H9 (cell line): ENCODE data around the gene SCGB1D1. TPM values are rescaled to one million over a fixed set of nuclear protein-coding genes. Genes with fewer than 3 reads are reported as not detected.

Source experiments
- DNase-seq: peaks from one replicate; pipeline ENCODE4 v3.0.0-alpha.2; 2017
- H2AFZ ChIP-seq: one replicate; pipeline ENCODE4 v1.6.1; 2013; ENCODE audit warnings: mild to moderate bottlenecking, low read length, control low read depth, moderate library complexity
- H2AK5ac ChIP-seq: 2 replicates; pipeline ENCODE4 v1.6.1; 2013; ENCODE audit warnings: low read length, control low read depth, mixed read lengths; ENCODE audit not compliant: insufficient read length
- H2BK120ac ChIP-seq: one replicate; pipeline ENCODE4 v1.6.1; 2013; ENCODE audit warnings: low read depth, mild to moderate bottlenecking, low read length, control low read depth, inconsistent platforms; ENCODE audit not compliant: poor library complexity, severe bottlenecking
- H2BK12ac ChIP-seq: 2 replicates; pipeline ENCODE4 v1.6.1; 2013; ENCODE audit warnings: low read length, control low read depth, mixed read lengths, low read depth; ENCODE audit not compliant: insufficient read length
- H2BK15ac ChIP-seq: 2 replicates; pipeline ENCODE4 v1.6.1; 2013; ENCODE audit warnings: low read depth, low read length, control low read depth
- H2BK20ac ChIP-seq: one replicate; pipeline ENCODE4 v1.6.1; 2013; ENCODE audit warnings: low read depth, mild to moderate bottlenecking, low read length, control low read depth, inconsistent platforms; ENCODE audit not compliant: poor library complexity, severe bottlenecking
- H2BK5ac ChIP-seq: 2 replicates; pipeline ENCODE4 v1.6.1; 2013; ENCODE audit warnings: low read length, control low read depth, mixed read lengths; ENCODE audit not compliant: insufficient read length
- H3K14ac ChIP-seq: 2 replicates; pipeline ENCODE4 v1.6.1; 2013; ENCODE audit warnings: low read length, control low read depth; ENCODE audit not compliant: insufficient read depth
- H3K18ac ChIP-seq: 2 replicates; pipeline ENCODE4 v1.6.1; 2013; ENCODE audit warnings: low read depth, mild to moderate bottlenecking, mixed read lengths, low read length, control low read depth; ENCODE audit not compliant: insufficient read length
- H3K23ac ChIP-seq: 2 replicates; pipeline ENCODE4 v1.6.1; 2013; ENCODE audit warnings: low read length, control low read depth, mixed read lengths, low read depth; ENCODE audit not compliant: insufficient read length
- H3K23me2 ChIP-seq: 2 replicates; pipeline ENCODE4 v1.6.1; 2013; ENCODE audit warnings: low read depth, mild to moderate bottlenecking, mixed read lengths, low read length, control low read depth; ENCODE audit not compliant: insufficient read length, poor library complexity, severe bottlenecking
- H3K27ac ChIP-seq: 2 replicates; pipeline ENCODE4 v1.5.1; 2013; ENCODE audit warnings: low read length, control low read depth, mixed read lengths, low read depth; ENCODE audit not compliant: insufficient read length
- H3K27me3 ChIP-seq: 2 replicates; pipeline ENCODE4 v1.6.1; 2013; ENCODE audit warnings: low read length, control low read depth, inconsistent platforms; ENCODE audit not compliant: insufficient read depth
- H3K4ac ChIP-seq: 2 replicates; pipeline ENCODE4 v1.6.1; 2013; ENCODE audit warnings: low read depth, mild to moderate bottlenecking, control low read depth, inconsistent platforms, low read length, moderate library complexity
- H3K4me1 ChIP-seq: 2 replicates; pipeline ENCODE4 v1.6.1; 2013; ENCODE audit warnings: low read length, control low read depth, inconsistent platforms; ENCODE audit not compliant: insufficient read depth
- H3K4me2 ChIP-seq: 2 replicates; pipeline ENCODE4 v1.6.1; 2013; ENCODE audit warnings: low read length, control low read depth, mixed read lengths; ENCODE audit not compliant: insufficient read length, insufficient read depth
- H3K56ac ChIP-seq: 2 replicates; pipeline ENCODE4 v1.6.1; 2013; ENCODE audit warnings: low read depth, mild to moderate bottlenecking, mixed read lengths, low read length, control low read depth; ENCODE audit not compliant: insufficient read length
- H3K79me1 ChIP-seq: 2 replicates; pipeline ENCODE4 v1.6.1; 2013; ENCODE audit warnings: low read depth, mild to moderate bottlenecking, moderate library complexity, low read length, control low read depth, inconsistent platforms; ENCODE audit not compliant: insufficient read depth, poor library complexity, severe bottlenecking
- H3K79me2 ChIP-seq: 2 replicates; pipeline ENCODE4 v1.6.1; 2013; ENCODE audit warnings: low read length, control low read depth, inconsistent platforms; ENCODE audit not compliant: insufficient read depth
- H3K9ac ChIP-seq: 2 replicates; pipeline ENCODE4 v1.6.1; 2013; ENCODE audit warnings: low read length, control low read depth, mixed read lengths; ENCODE audit not compliant: insufficient read length; ENCODE audit errors: extremely low read depth
- H3K9me3 ChIP-seq: one replicate; pipeline ENCODE4 v1.6.1; 2013; ENCODE audit warnings: low read depth, low read length, inconsistent platforms; ENCODE audit not compliant: control insufficient read depth
- H3T11ph ChIP-seq: one replicate; pipeline ENCODE4 v1.6.1; 2013; ENCODE audit warnings: mild to moderate bottlenecking, low read length, control low read depth, inconsistent platforms
- H4K20me1 ChIP-seq: one replicate; pipeline ENCODE4 v1.6.1; 2013; ENCODE audit not compliant: control insufficient read depth, insufficient read length, insufficient read depth
- H4K5ac ChIP-seq: 2 replicates; pipeline ENCODE4 v1.6.1; 2013; ENCODE audit warnings: low read depth, mild to moderate bottlenecking, mixed read lengths, low read length, control low read depth; ENCODE audit not compliant: insufficient read length
- H4K8ac ChIP-seq: replicated peaks from 2 replicates; pipeline ENCODE4 v1.6.1; 2013; ENCODE audit warnings: low read length, control low read depth, mixed read lengths, low read depth; ENCODE audit not compliant: insufficient read length
- H4K91ac ChIP-seq: 2 replicates; pipeline ENCODE4 v1.6.1; 2013; ENCODE audit warnings: low read depth, mild to moderate bottlenecking, moderate library complexity, mixed read lengths, low read length, control low read depth; ENCODE audit not compliant: insufficient read length
- H3K27ac Mint-ChIP-seq, 3 experiments: 2 replicates in 2 of 3; 3 replicates in 1 of 3; pipeline ENCODE4 v1.8.0; 2020 to 2021; ENCODE audit warnings: mixed read lengths in 3 of 3, mild to moderate bottlenecking in 1 of 3, moderate library complexity in 1 of 3
- H3K27me3 Mint-ChIP-seq: 2 replicates; pipeline ENCODE4 v1.8.0; 2021; ENCODE audit warnings: low read depth, mild to moderate bottlenecking, moderate library complexity, mixed read lengths
- H3K36me3 Mint-ChIP-seq, 3 experiments: 2 replicates in 2 of 3; 3 replicates in 1 of 3; pipeline ENCODE4 v1.8.0; 2020 to 2021; ENCODE audit warnings: low read depth in 3 of 3, mixed read lengths in 3 of 3; ENCODE audit not compliant: insufficient read depth in 1 of 3
- H3K4me1 Mint-ChIP-seq, 2 experiments: 2 replicates each; pipeline ENCODE4 v1.8.0; 2020; ENCODE audit warnings: mixed read lengths in 2 of 2
- H3K4me3 Mint-ChIP-seq, 2 experiments: 2 replicates in 1 of 2; 3 replicates in 1 of 2; pipeline ENCODE4 v1.8.0; 2020 to 2021; ENCODE audit warnings: mild to moderate bottlenecking in 2 of 2, mixed read lengths in 2 of 2, moderate library complexity in 1 of 2
- H3K9me3 Mint-ChIP-seq, 2 experiments: 2 replicates in 1 of 2; 3 replicates in 1 of 2; pipeline ENCODE4 v1.8.0; 2020; ENCODE audit warnings: mild to moderate bottlenecking in 2 of 2, mixed read lengths in 2 of 2, moderate library complexity in 1 of 2
- CTCF ChIP-seq: fragments of 200-600 bp; sonication (generic); conservative IDR thresholded peaks from 3 replicates; pipeline ENCODE4 v1.8.0; 2021; ENCODE audit warnings: antibody characterized with exemption, mild to moderate bottlenecking
- WGBS: extraction: QIAGEN DNeasy Blood & Tissue Kit; methylation state at CpG from one replicate; pipeline ENCODE4 v1.1.7; 2013; ENCODE audit warnings: missing lambda C conversion rate, low lambda C conversion rate, mixed read lengths; ENCODE audit not compliant: insufficient read length; ENCODE audit errors: extremely low coverage; 5-methylcytosine and 5-hydroxymethylcytosine counted together
- total RNA-seq: library from RNA; stranded (reverse); gene quantifications from 2 replicates; pipeline ENCODE4 v1.2.1, GENCODE V29; 2021

Gene SCGB1D1
- total RNA-seq, 1 experiment from 2014 or later: not detected

GRCh38 chr11:62145261-62145871 is 44.6 kb upstream of the SCGB1D1 start:
- no peak overlapping the region for H2BK12ac ChIP-seq
- peak; percentile 17 for DNase-seq
- H4K5ac ChIP-seq: no peak overlapping the region
- H2BK20ac ChIP-seq: no peak overlapping the region
- H4K8ac ChIP-seq: no peak overlapping the region
- no peak overlapping the region for H3T11ph ChIP-seq
- no peak overlapping the region for H3K14ac ChIP-seq
- H3K23me2 ChIP-seq: no peaks in the 10 kb centered on the region
- H4K20me1 ChIP-seq: no peaks in the 10 kb centered on the region
- H3K36me3 Mint-ChIP-seq: peaks cover 53 to 91% (median 88%) of the 10 kb centered on the region in 3 experiments
- no peak overlapping the region for H3K27ac ChIP-seq
- no peaks in the 10 kb centered on the region for H3K4me1 ChIP-seq
- no peak overlapping the region for H3K4me2 ChIP-seq
- no peaks in the 10 kb centered on the region for H3K27me3 ChIP-seq
- no peak overlapping the region for H3K18ac ChIP-seq
- H2AK5ac ChIP-seq: no peak overlapping the region
- H4K91ac ChIP-seq: no peak overlapping the region
- no peaks in the 10 kb centered on the region for H3K27me3 Mint-ChIP-seq
- no peaks in the 10 kb centered on the region for H3K9me3 ChIP-seq
- no peak overlapping the region for H2BK5ac ChIP-seq
- no peaks in the 10 kb centered on the region for H3K79me1 ChIP-seq
- no peak for TF ChIP-seq CTCF
- H3K9me3 Mint-ChIP-seq: no peaks in the 10 kb centered on the region; a peak in 1 of 5 replicates
- H3K56ac ChIP-seq: no peak overlapping the region
- no CpG with 5 or more reads among the region's 11 CpGs for WGBS
- no peaks in the 10 kb centered on the region for H3K4me1 Mint-ChIP-seq
- no peak overlapping the region for H3K9ac ChIP-seq
- no peaks in the 10 kb centered on the region for H3K79me2 ChIP-seq
- no peak overlapping the region for H2BK15ac ChIP-seq
- H2AFZ ChIP-seq: no peak overlapping the region
- H3K27ac Mint-ChIP-seq: no peak overlapping the region
- H3K23ac ChIP-seq: no peak overlapping the region
- H2BK120ac ChIP-seq: no peak overlapping the region
- no peak overlapping the region for H3K4me3 Mint-ChIP-seq
- no peak overlapping the region for H3K4ac ChIP-seq
